Fibroblast of lung (primary cell): ENCODE results near the gene HEPN1. TPM values are rescaled to one million over a fixed set of nuclear protein-coding genes. Genes with fewer than 3 reads are reported as not detected.

ENCODE experiments used
- DNase-seq, 2 donors: peaks; one replicate each; pipeline versions ENCODE4 v3.0.0 to v3.0.0-alpha.2; 2010; ENCODE audit warnings: low read depth in 2 of 2
- H2AFZ ChIP-seq: 2 replicates; pipeline ENCODE4 v1.5.1; 2012; ENCODE audit warnings: low read length, control low read depth, inconsistent platforms
- H3K27ac ChIP-seq: 2 replicates; pipeline ENCODE4 v1.5.1; 2011; ENCODE audit warnings: low read length, control low read depth; ENCODE audit not compliant: insufficient read depth
- H3K27me3 ChIP-seq: 2 replicates; pipeline ENCODE4 v1.5.1; 2011; ENCODE audit warnings: mild to moderate bottlenecking, low read length; ENCODE audit not compliant: control insufficient read depth, insufficient read depth
- H3K36me3 ChIP-seq: 2 replicates; pipeline ENCODE4 v1.5.1; 2011; ENCODE audit warnings: low read length; ENCODE audit not compliant: control insufficient read depth, insufficient read depth
- H3K4me1 ChIP-seq: 2 replicates; pipeline ENCODE4 v1.5.1; 2011; ENCODE audit warnings: low read length; ENCODE audit not compliant: control insufficient read depth, insufficient read depth; ENCODE audit errors: extremely low read depth
- H3K4me2 ChIP-seq: 2 replicates; pipeline ENCODE4 v1.5.1; 2011; ENCODE audit warnings: low read length, control low read depth; ENCODE audit not compliant: insufficient read depth; ENCODE audit errors: extremely low read depth
- H3K4me3 ChIP-seq, 4 experiments: fragments of 200-600 bp in 1 of 4; sonication (generic) in 1 of 4; replicated peaks in 1 of 4; 2 replicates each; pipeline ENCODE4 v1.5.1; 2011 to 2016; ENCODE audit warnings: low read length in 4 of 4, low read depth in 3 of 4, mild to moderate bottlenecking in 3 of 4, control low read depth in 2 of 4, inconsistent platforms in 1 of 4, mixed read lengths in 1 of 4; ENCODE audit not compliant: insufficient read depth in 1 of 4; ENCODE audit errors: control extremely low read depth in 1 of 4
- H3K79me2 ChIP-seq: 2 replicates; pipeline ENCODE4 v1.5.1; 2012; ENCODE audit warnings: mild to moderate bottlenecking, low read length, inconsistent platforms; ENCODE audit not compliant: control insufficient read depth, insufficient read depth
- H3K9ac ChIP-seq: 2 replicates; pipeline ENCODE4 v1.5.1; 2011; ENCODE audit warnings: mild to moderate bottlenecking, low read length, control low read depth; ENCODE audit not compliant: insufficient read depth
- H3K9me3 ChIP-seq: 2 replicates; pipeline ENCODE4 v1.5.1; 2012; ENCODE audit warnings: low read depth, low read length; ENCODE audit not compliant: control insufficient read depth, insufficient read depth
- H4K20me1 ChIP-seq: 2 replicates; pipeline ENCODE4 v1.5.1; 2011; ENCODE audit warnings: low read length; ENCODE audit not compliant: control insufficient read depth, insufficient read depth; ENCODE audit errors: extremely low read depth
- CTCF ChIP-seq, 2 donors: IDR thresholded peaks in 1 of 2; conservative IDR thresholded peaks in 1 of 2; 1 replicate in 1 of 2; 2 replicates in 1 of 2; pipeline ENCODE4 v1.5.1; 2011 to 2012; ENCODE audit warnings: low read length in 2 of 2, control low read depth in 1 of 2, inconsistent platforms in 1 of 2, low read depth in 1 of 2, mild to moderate bottlenecking in 1 of 2
- EZH2 ChIP-seq: IDR thresholded peaks from 2 replicates; pipeline ENCODE4 v1.5.1; 2012; ENCODE audit warnings: low read length, control low read depth, mild to moderate bottlenecking; ENCODE audit errors: missing control alignments
- polyA plus RNA-seq, 2 donors: library from polyadenylated mRNA; depleted of rRNA in 1 of 2; stranded (reverse) in 1 of 2; unstranded in 1 of 2; fragments of >200 nt; gene quantifications; 2 replicates each; pipeline ENCODE4 v1.2.1, GENCODE V29; 2011 to 2012; ENCODE audit warnings: missing spikeins in 1 of 2
- total RNA-seq: library from RNA; depleted of rRNA; stranded (reverse); fragments of >200 nt; gene quantifications from 2 replicates; pipeline ENCODE4 v1.2.1, GENCODE V29; 2014

Gene HEPN1
- total and polyA plus RNA-seq, 2 donors (not counting 1 experiment from before 2014, with no cell fraction given) = not detected

- H2AFZ ChIP-seq = no peak overlapping the region
- H3K4me1 ChIP-seq = peaks cover 42% of the 10 kb centered on the region
- no peak for DNase-seq
These were observed 22.1 kb upstream of the HEPN1 start for GRCh38 chr11:124896821-124897391.

DNA sequence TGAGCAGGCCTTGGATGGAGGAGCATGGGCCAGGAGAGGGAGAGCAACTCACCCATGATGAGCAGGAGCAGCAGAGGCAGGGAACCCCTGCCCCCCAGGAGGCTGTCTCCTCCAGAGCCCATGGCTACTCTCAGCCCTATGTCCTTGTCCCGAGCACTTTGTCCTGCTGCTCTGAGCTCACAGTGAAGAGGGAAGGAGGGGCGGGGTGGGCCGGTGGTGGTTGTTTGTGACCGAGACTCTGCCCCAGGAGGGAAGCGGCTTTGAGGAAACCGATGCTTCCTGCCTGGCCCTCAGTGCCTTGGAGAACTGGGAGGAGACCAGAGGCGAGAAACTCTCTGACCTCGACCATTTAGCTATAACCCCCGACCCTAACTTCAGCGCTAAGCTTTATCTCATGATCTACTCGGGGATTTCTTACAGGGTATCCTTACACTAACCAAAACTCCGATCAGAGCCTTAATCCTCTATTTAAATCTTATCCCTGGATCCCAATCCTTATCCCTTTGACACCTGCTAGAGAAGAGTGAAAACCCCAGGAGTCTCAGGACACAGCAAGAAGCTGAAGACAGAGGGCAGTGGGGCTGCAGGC, 21.3 kb upstream of the HEPN1 start, which contains the start of gene ROBO4:
TSS of gene ROBO4 (minus strand) at position 192 of the 589 bp plus-strand sequence. CDS start at position 122, 70 bp downstream.
- Histone ChIP-seq H3K36me3 (no peaks in the 10 kb centered on the region), H2AFZ (peak within 1 kb of the TSS; percentile 73), H3K79me2 (no peaks in the 10 kb centered on the region), H3K9ac (peak within 1 kb of the TSS; percentile 43), H3K4me3 (no peak within 1 kb of the TSS), H3K27ac (peak within 1 kb of the TSS; percentile 96), H3K9me3 (no peaks in the 10 kb centered on the region), H3K4me2 (peak within 1 kb of the TSS; percentile 58), H3K4me1 (peaks cover 42% of the 10 kb centered on the region), H3K27me3 (no peaks in the 10 kb centered on the region), H4K20me1 (no peaks in the 10 kb centered on the region)
- TF ChIP-seq EZH2 = no peak
- TF ChIP-seq CTCF (conservative IDR thresholded peaks at IDR 0.05 in 1 of 2, IDR thresholded peaks at IDR 0.05 in 1 of 2; ENCODE audit: low read depth in 1 of 2, low read length in 2 of 2) = no peak
- no peak for DNase-seq

More at GRCh38 chr11:124896821-124897391, 22.1 kb upstream of the HEPN1 start:
- Histone ChIP-seq H3K27me3 (no peaks in the 10 kb centered on the region), H3K79me2 (no peaks in the 10 kb centered on the region), H3K9me3 (no peaks in the 10 kb centered on the region), H3K9ac (no peak overlapping the region), H3K36me3 (no peaks in the 10 kb centered on the region), H3K27ac (peak overlapping the region; percentile 96), H3K4me3 (no peak overlapping the region), H4K20me1 (no peaks in the 10 kb centered on the region), H3K4me2 (no peak overlapping the region)
- TF ChIP-seq EZH2 (no peak), CTCF (conservative IDR thresholded peaks at IDR 0.05 in 1 of 2, IDR thresholded peaks at IDR 0.05 in 1 of 2; ENCODE audit: low read depth in 1 of 2, low read length in 2 of 2) (no peak)

DNA sequence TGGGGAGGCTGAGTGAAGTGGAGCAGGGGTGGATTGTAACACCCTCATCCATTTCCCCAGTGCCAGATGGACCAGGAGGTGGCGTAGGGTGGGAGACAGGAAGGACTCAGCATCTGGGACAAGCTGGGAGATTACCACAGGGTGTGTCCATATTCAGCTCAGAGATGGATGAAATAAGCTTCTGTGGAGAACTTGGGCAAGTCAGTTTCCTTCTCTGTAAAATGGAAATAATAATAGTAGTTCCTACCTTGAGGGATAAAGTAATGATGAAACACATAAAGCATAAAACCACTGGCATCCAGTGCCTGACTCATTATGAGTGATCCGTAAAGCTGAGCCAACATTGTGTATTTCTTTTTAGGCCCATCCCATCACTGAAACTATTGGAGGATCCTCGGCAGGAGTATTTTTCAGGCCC, 20.8 kb upstream of the HEPN1 start:
- Histone ChIP-seq H3K79me2 (no peaks in the 10 kb centered on the region), H3K27me3 (no peaks in the 10 kb centered on the region), H3K9ac (no peak overlapping the region), H4K20me1 (no peaks in the 10 kb centered on the region), H3K27ac (peak overlapping the region; percentile 96), H3K4me2 (peak overlapping the region; percentile 58), H3K4me1 (peaks cover 42% of the 10 kb centered on the region), H3K4me3 (no peak overlapping the region), H2AFZ (peak overlapping the region; percentile 73), H3K9me3 (no peaks in the 10 kb centered on the region), H3K36me3 (no peaks in the 10 kb centered on the region)
- DNase-seq = peak; percentile 92 to 94
- TF ChIP-seq EZH2 = no peak
- peak in 1 of 2 donors; percentile 18 for TF ChIP-seq CTCF (conservative IDR thresholded peaks at IDR 0.05 in 1 of 2, IDR thresholded peaks at IDR 0.05 in 1 of 2; ENCODE audit: low read depth in 1 of 2, low read length in 2 of 2)
